Stimulated activated CD4-positive, alpha-beta T cell treated with anti-CD3 and anti-CD28 coated beads, Interleukin-12 subunit alpha, Interleukin-12 subunit beta, amount 100 ng/mL, for 24 hours (primary cell): ENCODE data around the gene ZDHHC11B.
"Not testable (repeated sequence)": the region's sequence is repeated elsewhere in the genome, so short reads cannot be mapped to it uniquely, and the experiment has no call there.

Experiments
- DNase-seq, 2 experiments: peaks; one replicate each; pipeline ENCODE4 v3.0.0-alpha.2; 2020; ENCODE audit warnings: low read depth in 2 of 2

ZDHHC11B gene

GRCh38 chr5:753567-754142 is 30.9 kb downstream of the ZDHHC11B start:
- DNase-seq = not testable (repeated sequence)

- DNase-seq = not testable (repeated sequence)
These were observed 31.9 kb downstream of the ZDHHC11B start for GRCh38 chr5:752532-753115.

- not testable (repeated sequence) for DNase-seq
These were observed 32.5 kb downstream of the ZDHHC11B start for GRCh38 chr5:751992-752391.

- no peak for DNase-seq
These were observed 33.0 kb downstream of the ZDHHC11B start for GRCh38 chr5:751496-751895.

GRCh38 chr5:750226-750625 is 34.3 kb downstream of the ZDHHC11B start:
- not testable (repeated sequence) for DNase-seq

- DNase-seq = no peak
These were observed 35.3 kb downstream of the ZDHHC11B start for GRCh38 chr5:749101-749670.

GRCh38 chr5:748011-748980 is 36.2 kb downstream of the ZDHHC11B start:
- DNase-seq = not testable (repeated sequence)

GRCh38 chr5:747303-747844 is 37.2 kb downstream of the ZDHHC11B start:
- DNase-seq = not testable (repeated sequence)

GRCh38 chr5:746258-746761 is 38.2 kb downstream of the ZDHHC11B start:
- DNase-seq = no peak

GRCh38 chr5:745272-746142 is 39.0 kb downstream of the ZDHHC11B start:
- not testable (repeated sequence) for DNase-seq

GRCh38 chr5:743696-744404 is 40.7 kb downstream of the ZDHHC11B start:
- DNase-seq = not testable (repeated sequence)

GRCh38 chr5:742276-742675 is 42.3 kb downstream of the ZDHHC11B start:
- not testable (repeated sequence) for DNase-seq

GRCh38 chr5:734145-734544 is 50.4 kb downstream of the ZDHHC11B start:
- not testable (repeated sequence) for DNase-seq

- not testable (repeated sequence) for DNase-seq
These were observed 51.6 kb downstream of the ZDHHC11B start for GRCh38 chr5:732754-733454.

GRCh38 chr5:729225-729624 is 55.3 kb downstream of the ZDHHC11B start:
- DNase-seq = not testable (repeated sequence)

GRCh38 chr5:727087-727486 is 57.4 kb downstream of the ZDHHC11B start:
- DNase-seq = not testable (repeated sequence)

- DNase-seq = not testable (repeated sequence)
These were observed 60.7 kb downstream of the ZDHHC11B start for GRCh38 chr5:723865-724264.

GRCh38 chr5:723309-723708 is 61.2 kb downstream of the ZDHHC11B start:
- not testable (repeated sequence) for DNase-seq

- not testable (repeated sequence) for DNase-seq
These were observed 65.2 kb downstream of the ZDHHC11B start for GRCh38 chr5:719379-719778.
